ENCODE results near the gene TTPAL.

- TF ChIP-seq CTCF (IDR thresholded peaks at IDR 0.05; ENCODE audit: low read depth, low read length, poor library complexity, severe bottlenecking), result no peak
- no peak for TF ChIP-seq EZH2phosphoT487 (IDR thresholded peaks at IDR 0.05; ENCODE audit: borderline replicate concordance, low read length)
Observed at GRCh38 chr20:44468044-44468782, 7.5 kb upstream of the TTPAL start.

Measured in DOHH2 (cell line).